GM18498 (cell line): ENCODE data around the gene PFDN4.

Experiments
- ATAC-seq: cut with Tn5 transposase; IDR thresholded peaks from one replicate; pipeline ENCODE4 v1.9.1; 2021; ENCODE audit warnings: mild to moderate bottlenecking, moderate library complexity; ENCODE audit not compliant: unreplicated experiment

Gene PFDN4

DNA sequence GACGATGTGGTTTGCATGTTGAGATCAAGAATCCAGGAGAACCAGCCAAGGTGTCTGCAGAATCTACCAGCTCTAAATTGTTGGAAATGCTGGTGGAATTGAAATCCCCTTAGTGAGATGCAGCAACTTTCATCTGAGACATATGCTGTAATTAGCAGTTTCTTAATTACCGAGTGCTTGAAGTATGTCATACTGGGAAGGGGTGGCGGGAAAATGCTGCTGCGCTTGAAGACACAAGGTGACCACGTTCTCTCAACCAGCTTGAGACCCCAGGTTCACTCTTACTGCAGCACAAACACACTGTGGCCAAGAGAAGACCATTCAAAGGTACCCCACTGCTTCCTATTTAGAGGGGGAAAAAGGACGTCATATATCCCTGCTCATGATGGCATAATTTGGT is 59.0 kb downstream of the PFDN4 start:
- no peak for ATAC-seq

DNA sequence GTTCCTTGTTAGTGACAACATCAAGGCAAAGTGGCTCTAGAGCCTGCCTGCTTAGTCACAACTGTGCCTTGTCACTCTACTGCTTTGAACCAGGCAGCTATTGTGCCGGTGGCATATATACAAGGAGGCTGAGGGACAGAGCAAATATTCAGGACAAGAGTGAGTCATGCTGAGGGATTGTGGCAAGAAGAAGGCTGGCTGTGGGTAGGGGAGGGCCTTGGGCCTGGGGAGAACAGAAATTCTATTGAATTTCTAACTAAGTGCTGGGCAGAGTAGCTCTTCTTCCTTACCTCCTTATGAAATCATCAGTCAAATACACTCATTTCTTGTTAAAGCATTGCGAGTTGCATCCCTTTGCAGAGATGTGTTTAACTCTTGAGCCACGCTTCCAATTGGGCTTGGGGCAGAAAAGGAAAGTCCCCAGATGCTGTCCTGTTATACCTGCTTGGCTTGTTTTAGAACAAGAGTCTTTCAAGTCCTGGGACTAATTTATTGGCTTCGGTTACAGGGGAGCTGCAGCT is 59.7 kb downstream of the PFDN4 start:
- no peak for ATAC-seq

DNA sequence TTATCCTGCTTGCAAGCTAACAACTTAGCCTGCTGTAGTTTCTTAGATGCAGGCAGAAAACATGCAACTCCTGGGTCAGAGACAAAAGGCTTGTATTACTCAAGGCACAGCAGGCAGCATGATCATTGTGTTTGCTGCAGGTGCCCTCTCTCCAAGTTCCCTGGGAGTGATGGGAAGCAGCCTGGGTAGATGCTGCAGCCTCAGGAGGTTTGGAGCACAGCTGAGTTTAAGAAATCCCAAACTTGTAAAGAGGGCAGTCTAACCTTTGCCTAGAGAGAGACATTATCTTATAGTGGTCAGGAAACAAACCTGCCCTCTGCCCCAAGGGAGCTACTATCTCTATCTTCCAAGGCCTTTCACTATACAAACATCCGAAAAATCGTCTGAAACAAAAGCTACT is 61.1 kb downstream of the PFDN4 start:
- no peak for ATAC-seq
